ENCODE results near the gene RBMS3. TPM values are rescaled to one million over a fixed set of nuclear protein-coding genes. Genes with fewer than 3 reads are reported as not detected.

The RBMS3 gene
- total RNA-seq, 2 experiments from 2014 or later = 1.0 TPM; not detected in 1

- Histone ChIP-seq H4K20me1 (ENCODE audit: insufficient read depth, low read length) (no peaks in the 10 kb centered on the region), H3K4me1 (ENCODE audit: insufficient read depth, low read length, poor library complexity, severe bottlenecking) (no peaks in the 10 kb centered on the region), H3K27ac (ENCODE audit: low read depth, low read length, poor library complexity, severe bottlenecking) (no peak overlapping the region), H2AFZ (ENCODE audit: low read length) (no peak overlapping the region), H3K9me3 (ENCODE audit: low read length) (no peaks in the 10 kb centered on the region), H3K36me3 (ENCODE audit: insufficient read depth, low read length) (no peaks in the 10 kb centered on the region), H3K4me2 (ENCODE audit: low read length) (no peak overlapping the region), H3K9me2 (ENCODE audit: insufficient read depth, low read length) (no peaks in the 10 kb centered on the region), H3K79me2 (ENCODE audit: insufficient read depth, low read depth, low read length) (no peaks in the 10 kb centered on the region), H3K4me3 (ENCODE audit: low read depth, low read length, poor library complexity, severe bottlenecking) (no peak overlapping the region)
- ChIA-PET CTCF (ENCODE audit: unreplicated experiment) (no interaction called here), POLR2A (interaction anchor here (1.0 kb wide), 1 partner anchor 13 kb away, joined by 5 read pairs; no protein-coding TSS in a partner anchor)
- BruUV-seq (replicated peaks) = no TSS peak
- TF ChIP-seq, protein P1, sequence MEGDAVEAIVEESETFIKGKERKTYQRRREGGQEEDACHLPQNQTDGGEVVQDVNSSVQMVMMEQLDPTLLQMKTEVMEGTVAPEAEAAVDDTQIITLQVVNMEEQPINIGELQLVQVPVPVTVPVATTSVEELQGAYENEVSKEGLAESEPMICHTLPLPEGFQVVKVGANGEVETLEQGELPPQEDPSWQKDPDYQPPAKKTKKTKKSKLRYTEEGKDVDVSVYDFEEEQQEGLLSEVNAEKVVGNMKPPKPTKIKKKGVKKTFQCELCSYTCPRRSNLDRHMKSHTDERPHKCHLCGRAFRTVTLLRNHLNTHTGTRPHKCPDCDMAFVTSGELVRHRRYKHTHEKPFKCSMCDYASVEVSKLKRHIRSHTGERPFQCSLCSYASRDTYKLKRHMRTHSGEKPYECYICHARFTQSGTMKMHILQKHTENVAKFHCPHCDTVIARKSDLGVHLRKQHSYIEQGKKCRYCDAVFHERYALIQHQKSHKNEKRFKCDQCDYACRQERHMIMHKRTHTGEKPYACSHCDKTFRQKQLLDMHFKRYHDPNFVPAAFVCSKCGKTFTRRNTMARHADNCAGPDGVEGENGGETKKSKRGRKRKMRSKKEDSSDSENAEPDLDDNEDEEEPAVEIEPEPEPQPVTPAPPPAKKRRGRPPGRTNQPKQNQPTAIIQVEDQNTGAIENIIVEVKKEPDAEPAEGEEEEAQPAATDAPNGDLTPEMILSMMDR (conservative IDR thresholded peaks at IDR 0.05; ENCODE audit: low read length) = no peak
- TF ChIP-seq EZH2phosphoT487 (IDR thresholded peaks at IDR 0.05; ENCODE audit: borderline replicate concordance, low read depth, low read length) = no peak
- no peak for DNase-seq (ENCODE audit: low spot score)
- intact Hi-C loops (cut with micrococcal nuclease; ENCODE audit: unreplicated experiment) = no loop called here
Observed at GRCh38 chr3:29772436-29772835, 491.6 kb downstream of the RBMS3 start.

- intact Hi-C loops (cut with micrococcal nuclease; ENCODE audit: unreplicated experiment) = no loop called here
- CTCF ChIA-PET (ENCODE audit: unreplicated experiment) = no interaction called here
Observed at GRCh38 chr3:29773481-29773880, 492.6 kb downstream of the RBMS3 start.

GRCh38 chr3:29775340-29775739, 494.5 kb downstream of the RBMS3 start:
- intact Hi-C loops (cut with micrococcal nuclease; ENCODE audit: unreplicated experiment) = no loop called here
- no peaks in the 10 kb centered on the region for H3K36me3 ChIP-seq (ENCODE audit: insufficient read depth, low read length)
- TF ChIP-seq, protein P1 (conservative IDR thresholded peaks at IDR 0.05; ENCODE audit: low read length) = no peak
- no peak for TF ChIP-seq EZH2phosphoT487 (IDR thresholded peaks at IDR 0.05; ENCODE audit: borderline replicate concordance, low read depth, low read length)
- no TSS peak for BruUV-seq (replicated peaks)
- H3K4me2 ChIP-seq (ENCODE audit: low read length) = no peak overlapping the region
- no peaks in the 10 kb centered on the region for H3K4me1 ChIP-seq (ENCODE audit: insufficient read depth, low read length, poor library complexity, severe bottlenecking)
- no peaks in the 10 kb centered on the region for H3K79me2 ChIP-seq (ENCODE audit: insufficient read depth, low read depth, low read length)
- H3K27ac ChIP-seq (ENCODE audit: low read depth, low read length, poor library complexity, severe bottlenecking) = no peak overlapping the region
- DNase-seq (ENCODE audit: low spot score) = no peak
- H4K20me1 ChIP-seq (ENCODE audit: insufficient read depth, low read length) = no peaks in the 10 kb centered on the region
- no peaks in the 10 kb centered on the region for H3K9me3 ChIP-seq (ENCODE audit: low read length)
- CTCF ChIA-PET (ENCODE audit: unreplicated experiment) = no interaction called here
- no peak overlapping the region for H2AFZ ChIP-seq (ENCODE audit: low read length)
- no peaks in the 10 kb centered on the region for H3K9me2 ChIP-seq (ENCODE audit: insufficient read depth, low read length)
- no peak overlapping the region for H3K4me3 ChIP-seq (ENCODE audit: low read depth, low read length, poor library complexity, severe bottlenecking)
- POLR2A ChIA-PET = interaction anchor here (1.0 kb wide), 1 partner anchor 19 kb away, joined by 3 read pairs; no protein-coding TSS in a partner anchor

More at GRCh38 chr3:29773481-29773880, 492.6 kb downstream of the RBMS3 start:
- Histone ChIP-seq H3K36me3 (ENCODE audit: insufficient read depth, low read length) (no peaks in the 10 kb centered on the region), H3K9me2 (ENCODE audit: insufficient read depth, low read length) (no peaks in the 10 kb centered on the region), H2AFZ (ENCODE audit: low read length) (no peak overlapping the region), H3K9me3 (ENCODE audit: low read length) (no peaks in the 10 kb centered on the region), H3K4me1 (ENCODE audit: insufficient read depth, low read length, poor library complexity, severe bottlenecking) (no peaks in the 10 kb centered on the region), H3K4me2 (ENCODE audit: low read length) (no peak overlapping the region), H3K4me3 (ENCODE audit: low read depth, low read length, poor library complexity, severe bottlenecking) (no peak overlapping the region), H3K27ac (ENCODE audit: low read depth, low read length, poor library complexity, severe bottlenecking) (no peak overlapping the region), H3K79me2 (ENCODE audit: insufficient read depth, low read depth, low read length) (no peaks in the 10 kb centered on the region), H4K20me1 (ENCODE audit: insufficient read depth, low read length) (no peaks in the 10 kb centered on the region)
- no peak for DNase-seq (ENCODE audit: low spot score)
- BruUV-seq (replicated peaks) = no TSS peak
- POLR2A ChIA-PET = interaction anchor here (1.0 kb wide), 1 partner anchor 14 kb away, joined by 5 read pairs; no protein-coding TSS in a partner anchor
- no peak for TF ChIP-seq EZH2phosphoT487 (IDR thresholded peaks at IDR 0.05; ENCODE audit: borderline replicate concordance, low read depth, low read length)
- TF ChIP-seq, protein P1 (conservative IDR thresholded peaks at IDR 0.05; ENCODE audit: low read length) = no peak

All from OCI-LY7 (cell line).